A549 (cell line): ENCODE results near the gene PLD5. TPM values are rescaled to one million over a fixed set of nuclear protein-coding genes. Genes with fewer than 3 reads are reported as not detected.
A peak's percentile ranks its signal among the peaks of the same experiment; 100 is the strongest.

Experiments
- ATAC-seq, 2 experiments: fragments of 200-7000 bp in 1 of 2; fragments of >200 bp in 1 of 2; cut with Nextera tagmentation in 1 of 2; cut with Tn5 transposase in 1 of 2; 3 replicates each; pipeline versions ENCODE4 v1.8.0 to v1.9.1; 2018 to 2020; ENCODE audit warnings: mild to moderate bottlenecking in 1 of 2, moderate library complexity in 1 of 2
- CTCF ChIA-PET: fragments of 300-600 bp; sonication (Branson Sonifier 250); formaldehyde crosslinking; extraction: SDS; loops from one replicate; lab custom pipeline; 2021; ENCODE audit warnings: antibody characterized with exemption, inconsistent platforms; lab: Yijun Ruan, JAX
- POLR2A ChIA-PET: fragments of 350-600 bp; formaldehyde crosslinking; extraction: SDS; loops from one replicate; lab custom pipeline; 2021; ENCODE audit warnings: antibody characterized with exemption, inconsistent platforms; lab: Yijun Ruan, JAX
- DNase-seq, 2 experiments: peaks; one replicate each; pipeline versions ENCODE4 v3.0.0 to v3.0.0-alpha.2; 2011 to 2016; ENCODE audit warnings: low read depth in 1 of 2, low spot score in 1 of 2
- FAIRE-seq: peaks from 2 replicates; lab custom pipeline; 2011; peaks lifted over from hg19 to GRCh38; lab: Jason Lieb, UNC
- H3K27ac ChIP-seq, 2 experiments: fragments of >200 bp; sonication (Bioruptor Twin); formaldehyde crosslinking; 3 replicates each; pipeline ENCODE4 v1.5.1; 2016 to 2017
- H3K4me1 ChIP-seq: fragments of >200 bp; sonication (Bioruptor Twin); formaldehyde crosslinking; 3 replicates; pipeline ENCODE4 v1.6.1; 2016
- H3K4me2 ChIP-seq: fragments of >200 bp; sonication (Bioruptor Twin); formaldehyde crosslinking; 3 replicates; pipeline ENCODE4 v1.6.1; 2016
- H3K4me3 ChIP-seq: fragments of >200 bp; sonication (Bioruptor Twin); formaldehyde crosslinking; 3 replicates; pipeline ENCODE4 v1.5.1; 2016
- H3K9me3 ChIP-seq: fragments of >200 bp; sonication (Bioruptor Twin); formaldehyde crosslinking; 3 replicates; pipeline ENCODE4 v1.6.1; 2016
- ATOH8 ChIP-seq: fragments of 250-450 bp; sonication (Bioruptor Pico); IDR thresholded peaks from 2 replicates; pipeline ENCODE4 v1.5.0; 2020; ENCODE audit warnings: low read depth, mild to moderate bottlenecking, moderate library complexity
- CHD4 ChIP-seq: fragments of 200-600 bp; sonication (generic); IDR thresholded peaks from 2 replicates; pipeline ENCODE4 v1.6.1; 2016; ENCODE audit warnings: antibody characterized with exemption, mild to moderate bottlenecking, borderline replicate concordance
- EHMT2 ChIP-seq: fragments of 200-600 bp; sonication (generic); IDR thresholded peaks from 2 replicates; pipeline ENCODE4 v1.6.1; 2016; ENCODE audit warnings: antibody characterized with exemption, low read depth, mild to moderate bottlenecking, moderate library complexity
- FOSL2 ChIP-seq, 2 experiments: fragments of 450-650 bp in 1 of 2; fragments of >200 bp in 1 of 2; sonication (Bioruptor Twin) in 1 of 2; formaldehyde crosslinking; IDR thresholded peaks; 2 replicates each; pipeline versions ENCODE4 v1.5.0 to v1.6.1; 2016 to 2020; ENCODE audit warnings: mild to moderate bottlenecking in 1 of 2, moderate library complexity in 1 of 2
- HEYL ChIP-seq: fragments of 250-450 bp; sonication (Bioruptor Pico); IDR thresholded peaks from 2 replicates; pipeline ENCODE4 v1.8.0; 2021; ENCODE audit warnings: mild to moderate bottlenecking, moderate library complexity
- HMGXB4 ChIP-seq: fragments of 250-450 bp; sonication (Bioruptor Pico); IDR thresholded peaks from 2 replicates; pipeline ENCODE4 v1.5.0; 2021; ENCODE audit warnings: mild to moderate bottlenecking, moderate library complexity, borderline replicate concordance
- HOXA7 ChIP-seq: fragments of 250-450 bp; sonication (Bioruptor Pico); IDR thresholded peaks from 2 replicates; pipeline ENCODE4 v1.5.0; 2020; ENCODE audit warnings: mild to moderate bottlenecking, moderate library complexity
- KDM1A ChIP-seq: fragments of 200-600 bp; sonication (generic); IDR thresholded peaks from 2 replicates; pipeline ENCODE4 v1.6.1; 2016; ENCODE audit warnings: low read depth, mild to moderate bottlenecking
- NFE2L2 ChIP-seq: fragments of 150-350 bp; conservative IDR thresholded peaks from 2 replicates; pipeline ENCODE4 v1.6.1; 2014; ENCODE audit warnings: low read length
- NR3C1 ChIP-seq: fragments of >200 bp; sonication (Bioruptor Twin); formaldehyde crosslinking; IDR thresholded peaks from 3 replicates; pipeline ENCODE4 v1.6.1; 2017
- RARB ChIP-seq: fragments of 250-450 bp; sonication (Bioruptor Pico); IDR thresholded peaks from 2 replicates; pipeline ENCODE4 v1.8.0; 2021; ENCODE audit warnings: mild to moderate bottlenecking, moderate library complexity
- RCOR1 ChIP-seq: fragments of 150-350 bp; IDR thresholded peaks from 2 replicates; pipeline ENCODE4 v1.6.1; 2014; ENCODE audit warnings: antibody characterized with exemption, low read length, low read depth
- REST ChIP-seq: fragments of 200-600 bp; sonication (generic); IDR thresholded peaks from 2 replicates; pipeline ENCODE4 v1.6.1; 2016; ENCODE audit warnings: antibody characterized with exemption, mild to moderate bottlenecking, moderate library complexity
- RFX5 ChIP-seq: fragments of 450-650 bp; IDR thresholded peaks from 2 replicates; pipeline ENCODE4 v1.7.1; 2014; ENCODE audit warnings: antibody characterized with exemption, mild to moderate bottlenecking, moderate library complexity
- TP53 ChIP-seq: fragments of 250-450 bp; sonication (Bioruptor Pico); IDR thresholded peaks from 2 replicates; pipeline ENCODE4 v1.5.0; 2021; ENCODE audit warnings: mild to moderate bottlenecking, moderate library complexity
- ZC3H11A ChIP-seq: fragments of 450-650 bp; IDR thresholded peaks from 2 replicates; pipeline ENCODE4 v1.6.1; 2014; ENCODE audit warnings: antibody characterized with exemption, mild to moderate bottlenecking
- ZFP36 ChIP-seq: fragments of 450-650 bp; IDR thresholded peaks from 2 replicates; pipeline ENCODE4 v1.6.1; 2014; ENCODE audit warnings: borderline replicate concordance; ENCODE audit not compliant: partially characterized antibody
- ZNF302 ChIP-seq: fragments of 250-450 bp; sonication (Bioruptor Pico); IDR thresholded peaks from 2 replicates; pipeline ENCODE4 v1.9.0; 2021; ENCODE audit warnings: inconsistent platforms, mild to moderate bottlenecking, moderate library complexity
- ZSCAN20 ChIP-seq: fragments of 250-450 bp; sonication (Bioruptor Pico); IDR thresholded peaks from 2 replicates; pipeline ENCODE4 v1.8.0; 2022; ENCODE audit warnings: mild to moderate bottlenecking, moderate library complexity
- WGBS: methylation state at CpG from one replicate; pipeline ENCODE4 v1.1.6; 2017; ENCODE audit errors: missing lambda C conversion rate; 5-methylcytosine and 5-hydroxymethylcytosine counted together
- polyA plus RNA-seq, 4 experiments: library from polyadenylated mRNA; depleted of rRNA in 3 of 4; stranded (reverse); fragments of >200 nt; fragmentation: RNase III in 1 of 4; extraction: RNeasy Plus Mini Kit Qiagen cat#74134 plus additional on column Dnase treatment in 1 of 4; gene quantifications; 2 replicates in 3 of 4; 3 replicates in 1 of 4; pipeline ENCODE4 v1.2.3, GENCODE V29; 2011 to 2017
- TF ChIP-seq, protein P1 (sequence below): fragments of 450-650 bp; IDR thresholded peaks from 2 replicates; pipeline ENCODE4 v1.6.1; 2014; ENCODE audit warnings: antibody characterized with exemption
- TF ChIP-seq, protein P2 (sequence below): IDR thresholded peaks from 2 replicates; pipeline ENCODE4 v1.6.1; 2012
- TF ChIP-seq, protein P3 (sequence below): fragments of >200 bp; sonication (Bioruptor Twin); formaldehyde crosslinking; IDR thresholded peaks from 3 replicates; pipeline ENCODE4 v1.5.1; 2016

PLD5 gene
- polyA plus RNA-seq, 2 of the 4 experiments (the other 2 are of a cell fraction), result 1.5 to 1.7 TPM

- H3K4me2 ChIP-seq, result no peak overlapping the region
- no peak for ATAC-seq
- POLR2A ChIA-PET, result no interaction called here
- FAIRE-seq, result no peak
- CTCF ChIA-PET, result no interaction called here
- TF ChIP-seq NFE2L2, result no peak
- no peak for TF ChIP-seq NR3C1
- no peak for TF ChIP-seq TP53 (CRISPR knock-in tag)
- TF ChIP-seq, protein P1, sequence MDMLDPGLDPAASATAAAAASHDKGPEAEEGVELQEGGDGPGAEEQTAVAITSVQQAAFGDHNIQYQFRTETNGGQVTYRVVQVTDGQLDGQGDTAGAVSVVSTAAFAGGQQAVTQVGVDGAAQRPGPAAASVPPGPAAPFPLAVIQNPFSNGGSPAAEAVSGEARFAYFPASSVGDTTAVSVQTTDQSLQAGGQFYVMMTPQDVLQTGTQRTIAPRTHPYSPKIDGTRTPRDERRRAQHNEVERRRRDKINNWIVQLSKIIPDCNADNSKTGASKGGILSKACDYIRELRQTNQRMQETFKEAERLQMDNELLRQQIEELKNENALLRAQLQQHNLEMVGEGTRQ, result no peak
- TF ChIP-seq ZNF302 (CRISPR knock-in tag), result no peak
- TF ChIP-seq, protein P2, sequence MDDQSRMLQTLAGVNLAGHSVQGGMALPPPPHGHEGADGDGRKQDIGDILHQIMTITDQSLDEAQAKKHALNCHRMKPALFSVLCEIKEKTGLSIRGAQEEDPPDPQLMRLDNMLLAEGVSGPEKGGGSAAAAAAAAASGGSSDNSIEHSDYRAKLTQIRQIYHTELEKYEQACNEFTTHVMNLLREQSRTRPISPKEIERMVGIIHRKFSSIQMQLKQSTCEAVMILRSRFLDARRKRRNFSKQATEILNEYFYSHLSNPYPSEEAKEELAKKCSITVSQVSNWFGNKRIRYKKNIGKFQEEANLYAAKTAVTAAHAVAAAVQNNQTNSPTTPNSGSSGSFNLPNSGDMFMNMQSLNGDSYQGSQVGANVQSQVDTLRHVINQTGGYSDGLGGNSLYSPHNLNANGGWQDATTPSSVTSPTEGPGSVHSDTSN, result no peak
- TF ChIP-seq, protein P3, sequence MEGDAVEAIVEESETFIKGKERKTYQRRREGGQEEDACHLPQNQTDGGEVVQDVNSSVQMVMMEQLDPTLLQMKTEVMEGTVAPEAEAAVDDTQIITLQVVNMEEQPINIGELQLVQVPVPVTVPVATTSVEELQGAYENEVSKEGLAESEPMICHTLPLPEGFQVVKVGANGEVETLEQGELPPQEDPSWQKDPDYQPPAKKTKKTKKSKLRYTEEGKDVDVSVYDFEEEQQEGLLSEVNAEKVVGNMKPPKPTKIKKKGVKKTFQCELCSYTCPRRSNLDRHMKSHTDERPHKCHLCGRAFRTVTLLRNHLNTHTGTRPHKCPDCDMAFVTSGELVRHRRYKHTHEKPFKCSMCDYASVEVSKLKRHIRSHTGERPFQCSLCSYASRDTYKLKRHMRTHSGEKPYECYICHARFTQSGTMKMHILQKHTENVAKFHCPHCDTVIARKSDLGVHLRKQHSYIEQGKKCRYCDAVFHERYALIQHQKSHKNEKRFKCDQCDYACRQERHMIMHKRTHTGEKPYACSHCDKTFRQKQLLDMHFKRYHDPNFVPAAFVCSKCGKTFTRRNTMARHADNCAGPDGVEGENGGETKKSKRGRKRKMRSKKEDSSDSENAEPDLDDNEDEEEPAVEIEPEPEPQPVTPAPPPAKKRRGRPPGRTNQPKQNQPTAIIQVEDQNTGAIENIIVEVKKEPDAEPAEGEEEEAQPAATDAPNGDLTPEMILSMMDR, result no peak
- no peak for TF ChIP-seq HOXA7 (CRISPR knock-in tag)
- TF ChIP-seq ZSCAN20, result no peak
- TF ChIP-seq RFX5, result no peak
- no peak for TF ChIP-seq ZFP36
- TF ChIP-seq RARB (CRISPR knock-in tag), result no peak
- TF ChIP-seq EHMT2, result no peak
- no peak for TF ChIP-seq HEYL
- no peak for TF ChIP-seq KDM1A
- TF ChIP-seq ZC3H11A, result no peak
- no peak for TF ChIP-seq CHD4
- no peak for TF ChIP-seq RCOR1
- TF ChIP-seq HMGXB4 (CRISPR knock-in tag), result no peak
- TF ChIP-seq ATOH8 (CRISPR knock-in tag), result no peak
- TF ChIP-seq, all 56 proteins: peak for 0
- WGBS, result 76% methylated on average over 1 of the region's 1 CpG
- H3K4me3 ChIP-seq, result no peak overlapping the region
- H3K9me3 ChIP-seq, result no peaks in the 10 kb centered on the region; the same call in 2 of the 3 replicates
- DNase-seq, result no peak
- no peak overlapping the region for H3K27ac ChIP-seq
- H3K4me1 ChIP-seq, result no peaks in the 10 kb centered on the region
These were observed 10.3 kb upstream of the PLD5 start for GRCh38 chr1:242534753-242535152.

- Histone ChIP-seq H3K4me1 (no peaks in the 10 kb centered on the region), H3K4me2 (no peak overlapping the region), H3K4me3 (no peak overlapping the region), H3K9me3 (no peaks in the 10 kb centered on the region), H3K27ac (no peak overlapping the region; a peak in 1 of 6 replicates)
- FAIRE-seq, result no peak
- 9% methylated on average over 1 of the region's 1 CpG for WGBS
- ChIA-PET POLR2A (no interaction called here), CTCF (no interaction called here)
- DNase-seq, result peak in 1 of 2 experiments; percentile 7
- TF ChIP-seq REST, result no peak
- TF ChIP-seq FOSL2 (IDR thresholded peaks at IDR 0.05), result no peak
- peak; percentile 12; the same call in 1 of the 2 replicates for TF ChIP-seq FOSL2 (CRISPR knock-in tag; IDR thresholded peaks at IDR 0.05)
- no peak for ATAC-seq
These were observed 6.3 kb upstream of the PLD5 start for GRCh38 chr1:242530761-242531160.
